Panc1 (cell line): ENCODE data around the gene CAMK1D. TPM values are rescaled to one million over a fixed set of nuclear protein-coding genes. Genes with fewer than 3 reads are reported as not detected.
"Not testable (repeated sequence)": the region's sequence is repeated elsewhere in the genome, so short reads cannot be mapped to it uniquely, and the experiment has no call there.

Source experiments
- ATAC-seq: fragments of 200-7000 bp; cut with Tn5 transposase; 2 replicates; pipeline ENCODE4 v1.9.1; 2020; ENCODE audit warnings: mild to moderate bottlenecking, moderate library complexity
- BruUV-seq: library from RNA; stranded (reverse); fragments of 400-500 nt; replicated peaks from 2 replicates; lab custom pipeline; 2021; lab: Mats Ljungman, UMichigan
- CTCF ChIA-PET: fragments of 300-600 bp; sonication (Branson Sonifier 250); formaldehyde crosslinking; loops from one replicate; lab custom pipeline; 2022; ENCODE audit warnings: antibody characterized with exemption; lab: Charles Lee
- POLR2A ChIA-PET: fragments of 300-600 bp; sonication (Branson Sonifier 250); formaldehyde crosslinking; loops from one replicate; lab custom pipeline; 2022; ENCODE audit warnings: antibody characterized with exemption; lab: Charles Lee
- DNase-seq: peaks from one replicate; pipeline ENCODE4 v3.0.0-alpha.2; 2010; ENCODE audit warnings: low read depth, low spot score
- H3K27ac ChIP-seq: 2 replicates; pipeline ENCODE4 v1.5.1; 2011; ENCODE audit warnings: mild to moderate bottlenecking, low read length, inconsistent platforms
- H3K27me3 ChIP-seq: fragments of 200-500 bp; sonication (Bioruptor generic); 2 replicates; pipeline ENCODE4 v1.6.0; 2014; ENCODE audit warnings: low read length, inconsistent platforms; ENCODE audit not compliant: control insufficient read depth, insufficient read depth
- H3K36me3 ChIP-seq: fragments of 200-500 bp; sonication (Bioruptor generic); 2 replicates; pipeline ENCODE4 v1.5.1; 2014; ENCODE audit warnings: inconsistent platforms, mild to moderate bottlenecking, low read length, moderate library complexity; ENCODE audit not compliant: control insufficient read depth, insufficient read depth
- H3K4me1 ChIP-seq: 2 replicates; pipeline ENCODE4 v1.5.1; 2011; ENCODE audit warnings: inconsistent platforms, mild to moderate bottlenecking, low read length, moderate library complexity; ENCODE audit not compliant: control insufficient read depth, insufficient read depth
- H3K4me3 ChIP-seq, 2 experiments: 2 replicates each; pipeline ENCODE4 v1.5.1; 2011 to 2012; ENCODE audit warnings: low read depth in 2 of 2, low read length in 2 of 2, mild to moderate bottlenecking in 2 of 2, inconsistent platforms in 1 of 2, moderate library complexity in 1 of 2
- H3K9me3 ChIP-seq: fragments of 200-500 bp; sonication (Bioruptor generic); 2 replicates; pipeline ENCODE4 v1.5.1; 2014; ENCODE audit warnings: low read depth, mild to moderate bottlenecking, inconsistent platforms, low read length, moderate library complexity; ENCODE audit not compliant: control insufficient read depth, insufficient read depth
- POLR2AphosphoS5 ChIP-seq: IDR thresholded peaks from 2 replicates; pipeline ENCODE4 v1.6.1; 2012; ENCODE audit warnings: mild to moderate bottlenecking, low read depth, low read length, moderate library complexity
- SIN3A ChIP-seq: IDR thresholded peaks from 2 replicates; pipeline ENCODE4 v1.6.1; 2012; ENCODE audit warnings: low read depth, mild to moderate bottlenecking, low read length, moderate library complexity, borderline replicate concordance; ENCODE audit not compliant: insufficient read depth
- TCF7L2 ChIP-seq: IDR thresholded peaks from 2 replicates; pipeline ENCODE4 v1.6.1; 2011; ENCODE audit warnings: mild to moderate bottlenecking, low read depth, low read length, inconsistent platforms
- in situ Hi-C: cut with HindIII; loops from 2 replicates; pipeline ENCODE4 v1.10.0; 2016; ENCODE audit warnings: low sequenced_read_pairs, low pct_unique_long_range_greater_than_20kb
- intact Hi-C: fragments of 100-400 bp; cut with micrococcal nuclease; formaldehyde crosslinking; loops from one replicate; pipeline ENCODE4 v1.10.0; 2022; ENCODE audit not compliant: unreplicated experiment
- total RNA-seq: library from RNA; stranded (reverse); gene quantifications from one replicate; pipeline ENCODE4 v1.2.1, GENCODE V29; 2021; ENCODE audit not compliant: unreplicated experiment
- TF ChIP-seq, protein P1 (sequence below): fragments of 450-650 bp; IDR thresholded peaks from 2 replicates; pipeline ENCODE4 v1.5.1; 2017; ENCODE audit warnings: mild to moderate bottlenecking
- TF ChIP-seq, protein P2 (sequence below), 2 experiments: IDR thresholded peaks; 2 replicates each; pipeline ENCODE4 v1.6.1; 2011 to 2012; ENCODE audit warnings: low read depth in 2 of 2, control low read depth in 1 of 2, low read length in 1 of 2, mild to moderate bottlenecking in 1 of 2, moderate library complexity in 1 of 2; ENCODE audit not compliant: insufficient read depth in 1 of 2

Gene CAMK1D
- total RNA-seq, 1 experiment from 2014 or later: 5.7 TPM

DNA sequence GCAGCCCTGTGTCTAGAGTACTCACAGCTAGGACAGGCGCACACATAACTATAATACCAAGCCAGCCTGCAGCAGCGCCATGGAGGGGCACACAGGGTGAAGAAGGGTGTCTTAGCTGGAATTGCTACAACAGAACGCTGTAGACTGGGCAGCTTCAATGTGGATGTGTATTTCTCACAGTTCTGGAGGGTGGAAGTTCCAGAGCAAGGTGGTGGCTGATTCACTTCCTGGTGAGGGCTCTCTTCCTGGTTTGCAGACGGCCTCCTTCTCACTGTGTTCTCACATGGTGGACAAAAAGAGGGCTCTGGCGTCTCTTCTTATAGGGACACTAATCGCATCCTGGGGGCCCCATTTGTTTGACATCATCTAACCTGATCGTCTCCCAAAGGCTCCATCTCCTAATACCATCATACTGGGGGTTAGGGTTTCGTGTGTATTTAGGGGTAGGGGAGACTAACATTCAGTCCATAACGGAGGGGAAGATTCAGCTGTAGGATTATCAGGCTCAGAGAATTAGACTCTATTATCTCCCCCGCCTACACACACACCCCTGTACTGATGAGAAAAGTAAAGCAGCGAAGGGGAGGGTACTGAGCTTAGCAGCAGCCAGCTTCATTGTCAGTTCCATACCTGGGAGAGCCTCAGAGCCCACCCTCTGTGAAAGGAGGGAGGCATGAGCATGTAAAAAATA is 363.1 kb downstream of the CAMK1D start:
- ChIA-PET POLR2A (no interaction called here), CTCF (interaction anchor here (0.6 to 0.7 kb wide), 2 partner anchors 97 to 444 kb away, joined by 3 to 10 read pairs; no protein-coding TSS in a partner anchor)
- DNase-seq (no peak), ATAC-seq (no peak)
- Histone ChIP-seq H3K4me3 (no peak overlapping the region), H3K27ac (no peak overlapping the region), H3K27me3 (no peaks in the 10 kb centered on the region), H3K4me1 (peaks cover 22% of the 10 kb centered on the region), H3K36me3 (no peaks in the 10 kb centered on the region), H3K9me3 (no peaks in the 10 kb centered on the region)
- intact Hi-C loops (loop anchor here (10.0 kb wide), 1 partner anchor 192 kb away; no protein-coding TSS in a partner anchor), in situ Hi-C loops (no loop called here)
- BruUV-seq: no TSS peak
- TF ChIP-seq, protein P1, sequence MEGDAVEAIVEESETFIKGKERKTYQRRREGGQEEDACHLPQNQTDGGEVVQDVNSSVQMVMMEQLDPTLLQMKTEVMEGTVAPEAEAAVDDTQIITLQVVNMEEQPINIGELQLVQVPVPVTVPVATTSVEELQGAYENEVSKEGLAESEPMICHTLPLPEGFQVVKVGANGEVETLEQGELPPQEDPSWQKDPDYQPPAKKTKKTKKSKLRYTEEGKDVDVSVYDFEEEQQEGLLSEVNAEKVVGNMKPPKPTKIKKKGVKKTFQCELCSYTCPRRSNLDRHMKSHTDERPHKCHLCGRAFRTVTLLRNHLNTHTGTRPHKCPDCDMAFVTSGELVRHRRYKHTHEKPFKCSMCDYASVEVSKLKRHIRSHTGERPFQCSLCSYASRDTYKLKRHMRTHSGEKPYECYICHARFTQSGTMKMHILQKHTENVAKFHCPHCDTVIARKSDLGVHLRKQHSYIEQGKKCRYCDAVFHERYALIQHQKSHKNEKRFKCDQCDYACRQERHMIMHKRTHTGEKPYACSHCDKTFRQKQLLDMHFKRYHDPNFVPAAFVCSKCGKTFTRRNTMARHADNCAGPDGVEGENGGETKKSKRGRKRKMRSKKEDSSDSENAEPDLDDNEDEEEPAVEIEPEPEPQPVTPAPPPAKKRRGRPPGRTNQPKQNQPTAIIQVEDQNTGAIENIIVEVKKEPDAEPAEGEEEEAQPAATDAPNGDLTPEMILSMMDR: no peak
- TF ChIP-seq TCF7L2 (no peak), SIN3A (no peak), POLR2AphosphoS5 (no peak)
- TF ChIP-seq, protein P2, sequence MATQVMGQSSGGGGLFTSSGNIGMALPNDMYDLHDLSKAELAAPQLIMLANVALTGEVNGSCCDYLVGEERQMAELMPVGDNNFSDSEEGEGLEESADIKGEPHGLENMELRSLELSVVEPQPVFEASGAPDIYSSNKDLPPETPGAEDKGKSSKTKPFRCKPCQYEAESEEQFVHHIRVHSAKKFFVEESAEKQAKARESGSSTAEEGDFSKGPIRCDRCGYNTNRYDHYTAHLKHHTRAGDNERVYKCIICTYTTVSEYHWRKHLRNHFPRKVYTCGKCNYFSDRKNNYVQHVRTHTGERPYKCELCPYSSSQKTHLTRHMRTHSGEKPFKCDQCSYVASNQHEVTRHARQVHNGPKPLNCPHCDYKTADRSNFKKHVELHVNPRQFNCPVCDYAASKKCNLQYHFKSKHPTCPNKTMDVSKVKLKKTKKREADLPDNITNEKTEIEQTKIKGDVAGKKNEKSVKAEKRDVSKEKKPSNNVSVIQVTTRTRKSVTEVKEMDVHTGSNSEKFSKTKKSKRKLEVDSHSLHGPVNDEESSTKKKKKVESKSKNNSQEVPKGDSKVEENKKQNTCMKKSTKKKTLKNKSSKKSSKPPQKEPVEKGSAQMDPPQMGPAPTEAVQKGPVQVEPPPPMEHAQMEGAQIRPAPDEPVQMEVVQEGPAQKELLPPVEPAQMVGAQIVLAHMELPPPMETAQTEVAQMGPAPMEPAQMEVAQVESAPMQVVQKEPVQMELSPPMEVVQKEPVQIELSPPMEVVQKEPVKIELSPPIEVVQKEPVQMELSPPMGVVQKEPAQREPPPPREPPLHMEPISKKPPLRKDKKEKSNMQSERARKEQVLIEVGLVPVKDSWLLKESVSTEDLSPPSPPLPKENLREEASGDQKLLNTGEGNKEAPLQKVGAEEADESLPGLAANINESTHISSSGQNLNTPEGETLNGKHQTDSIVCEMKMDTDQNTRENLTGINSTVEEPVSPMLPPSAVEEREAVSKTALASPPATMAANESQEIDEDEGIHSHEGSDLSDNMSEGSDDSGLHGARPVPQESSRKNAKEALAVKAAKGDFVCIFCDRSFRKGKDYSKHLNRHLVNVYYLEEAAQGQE (IDR thresholded peaks at IDR 0.05; ENCODE audit: insufficient read depth in 1 of 2, low read depth in 2 of 2, low read length in 1 of 2): no peak

DNA sequence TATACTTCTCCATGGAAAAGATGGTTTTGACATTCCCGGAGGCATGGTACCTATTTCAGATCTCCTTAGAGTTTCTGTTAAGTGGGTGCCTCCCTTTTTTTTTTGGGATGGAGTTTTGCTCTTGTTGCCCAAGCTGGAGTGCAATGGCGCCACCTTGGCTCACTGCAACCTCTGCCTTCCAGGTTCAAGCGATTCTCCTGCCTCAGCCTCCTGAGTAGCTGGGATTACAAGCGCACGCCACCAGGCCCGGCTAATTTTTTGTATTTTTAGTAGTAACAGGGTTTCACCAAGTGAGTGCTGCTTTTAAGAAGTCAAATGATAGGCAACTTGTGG is 363.6 kb downstream of the CAMK1D start:
- intact Hi-C loops: loop anchor here (10.0 kb wide), 1 partner anchor 192 kb away; no protein-coding TSS in a partner anchor
- POLR2A ChIA-PET, H3K27ac ChIP-seq, H3K36me3 ChIP-seq, DNase-seq, H3K4me3 ChIP-seq, CTCF ChIA-PET, H3K27me3 ChIP-seq, BruUV-seq, ATAC-seq, H3K9me3 ChIP-seq, in situ Hi-C loops: not testable (repeated sequence)
- peaks cover 18% of the 10 kb centered on the region for H3K4me1 ChIP-seq
- TF ChIP-seq, protein P1: peak; percentile 24
